HG03565 (cell line): Measurements from ENCODE around the gene ANTKMT.

ENCODE experiments used
- ATAC-seq: cut with Tn5 transposase; IDR thresholded peaks from one replicate; pipeline ENCODE4 v1.9.1; 2021; ENCODE audit warnings: mild to moderate bottlenecking, moderate library complexity; ENCODE audit not compliant: unreplicated experiment

ANTKMT gene

DNA sequence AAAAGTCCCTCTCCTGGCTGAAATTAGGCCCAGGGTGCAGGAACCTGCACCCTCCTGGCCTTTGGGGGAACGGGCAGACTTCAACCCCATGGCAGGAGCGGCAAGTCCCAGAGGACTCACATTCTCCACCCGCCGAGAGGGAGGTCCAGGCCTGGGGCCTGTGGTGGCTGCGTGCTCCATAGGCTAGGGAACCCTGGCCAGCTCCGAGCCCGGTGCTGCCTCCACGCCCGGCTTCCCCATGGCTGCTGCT, 5.2 kb downstream of the ANTKMT start:
- ATAC-seq: no peak

DNA sequence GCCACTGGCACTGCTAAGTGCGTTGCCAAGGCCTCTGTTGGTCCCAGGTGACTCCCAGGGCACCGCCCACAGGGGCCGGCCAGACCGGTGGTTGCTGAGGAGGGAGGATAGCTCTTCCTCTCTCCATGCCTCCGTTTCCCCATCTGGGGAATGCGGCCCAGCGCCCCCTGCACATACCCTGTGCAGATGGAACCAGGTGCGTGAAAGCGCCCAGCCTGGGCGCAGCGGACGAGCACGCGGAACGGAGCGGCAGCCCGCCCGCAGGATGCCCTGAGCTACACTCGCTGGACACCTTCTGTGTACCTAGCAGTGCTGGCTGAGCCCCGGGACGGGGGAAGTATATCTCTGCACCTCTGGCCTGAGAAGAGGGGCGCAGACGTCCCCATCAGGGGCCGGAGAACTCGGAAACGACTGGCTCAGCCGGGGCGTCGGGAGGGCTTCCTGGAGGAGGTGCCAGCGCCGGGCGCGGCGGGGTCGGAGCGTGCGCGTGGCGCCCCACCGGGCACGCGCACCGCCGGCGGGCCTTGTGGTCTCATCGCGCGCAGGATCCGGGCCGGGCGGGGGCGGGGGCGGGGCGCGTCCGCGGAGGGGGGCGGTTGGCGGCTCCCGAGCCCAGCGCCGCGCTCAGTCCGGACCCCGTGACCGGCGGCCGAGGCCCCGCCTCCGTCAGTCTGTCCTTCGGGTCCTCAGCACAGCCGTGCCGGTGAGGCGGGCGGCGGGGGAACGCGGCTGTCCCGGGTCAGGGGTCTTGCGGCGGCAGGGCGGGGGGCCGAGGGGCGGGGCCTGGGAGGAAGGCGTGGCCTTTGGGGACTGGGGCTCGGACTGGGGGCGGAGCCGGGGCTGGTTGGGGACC, 5.7 kb downstream of the ANTKMT start, which contains the start of the genes CCDC78 and HAGHL:
CCDC78 (minus strand) TSS at position 6 of the 853 bp plus-strand sequence. CDS start 76 bp downstream, outside the sequence.
HAGHL (plus strand) TSS at position 669 of the 853 bp plus-strand sequence. CDS start 404 bp downstream, outside the sequence.
- no peak for ATAC-seq

DNA sequence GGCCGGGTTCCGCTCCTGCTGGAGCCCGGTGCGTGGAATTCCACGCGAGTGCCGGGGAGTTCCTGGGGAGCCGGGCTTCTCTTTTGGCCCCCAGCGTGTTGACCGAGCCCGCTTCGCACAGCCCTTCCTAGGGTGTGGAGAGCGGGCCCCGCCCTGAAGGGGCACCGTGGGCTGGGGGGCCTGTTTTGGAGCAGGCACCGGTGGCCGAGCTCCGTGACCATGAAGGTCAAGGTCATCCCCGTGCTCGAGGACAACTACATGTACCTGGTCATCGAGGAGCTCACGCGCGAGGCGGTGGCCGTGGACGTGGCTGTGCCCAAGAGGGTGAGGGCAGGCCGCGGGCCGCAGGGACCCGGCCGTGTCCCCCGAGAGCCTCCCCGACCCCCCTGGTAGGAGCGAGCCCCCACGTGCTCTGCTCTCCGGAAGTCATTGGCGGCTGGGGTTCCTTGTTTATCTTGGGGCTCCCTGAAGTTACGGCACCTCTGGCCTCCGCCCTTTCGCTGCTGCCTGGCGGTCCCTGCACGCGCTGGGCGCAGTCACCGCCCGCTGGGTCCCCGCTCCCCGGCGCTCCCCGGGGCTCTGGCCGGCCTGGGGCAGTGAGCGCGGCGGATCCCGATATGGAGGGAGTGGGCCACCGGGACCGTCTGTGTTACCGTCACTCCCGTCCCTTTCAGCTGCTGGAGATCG, 6.5 kb downstream of the ANTKMT start:
- no peak for ATAC-seq

DNA sequence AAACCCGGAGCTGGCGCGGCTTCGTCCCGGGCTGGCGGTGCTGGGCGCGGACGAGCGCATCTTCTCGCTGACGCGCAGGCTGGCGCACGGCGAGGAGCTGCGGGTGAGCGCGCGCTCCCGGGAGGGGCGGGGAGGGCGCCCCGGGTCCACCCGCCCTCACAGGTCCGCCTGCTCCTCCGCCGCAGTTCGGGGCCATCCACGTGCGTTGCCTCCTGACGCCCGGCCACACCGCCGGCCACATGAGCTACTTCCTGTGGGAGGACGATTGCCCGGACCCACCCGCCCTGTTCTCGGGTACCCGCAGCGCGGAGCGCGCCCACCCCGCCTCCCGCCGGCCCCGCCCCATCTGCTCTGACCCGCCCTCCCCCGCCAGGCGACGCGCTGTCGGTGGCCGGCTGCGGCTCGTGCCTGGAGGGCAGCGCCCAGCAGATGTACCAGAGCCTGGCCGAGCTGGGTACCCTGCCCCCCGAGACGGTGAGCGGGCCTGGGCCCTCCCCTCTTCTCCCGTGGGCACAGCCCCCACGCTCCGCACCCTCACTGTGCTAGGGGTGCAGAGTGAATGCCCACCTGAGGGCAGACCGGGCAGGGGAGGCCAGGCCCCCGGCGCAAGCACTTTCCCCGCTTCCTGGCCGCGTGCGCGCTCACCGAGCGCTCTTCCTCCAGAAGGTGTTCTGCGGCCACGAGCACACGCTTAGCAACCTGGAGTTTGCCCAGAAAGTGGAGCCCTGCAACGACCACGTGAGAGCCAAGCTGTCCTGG, 7.4 kb downstream of the ANTKMT start:
- no peak for ATAC-seq

DNA sequence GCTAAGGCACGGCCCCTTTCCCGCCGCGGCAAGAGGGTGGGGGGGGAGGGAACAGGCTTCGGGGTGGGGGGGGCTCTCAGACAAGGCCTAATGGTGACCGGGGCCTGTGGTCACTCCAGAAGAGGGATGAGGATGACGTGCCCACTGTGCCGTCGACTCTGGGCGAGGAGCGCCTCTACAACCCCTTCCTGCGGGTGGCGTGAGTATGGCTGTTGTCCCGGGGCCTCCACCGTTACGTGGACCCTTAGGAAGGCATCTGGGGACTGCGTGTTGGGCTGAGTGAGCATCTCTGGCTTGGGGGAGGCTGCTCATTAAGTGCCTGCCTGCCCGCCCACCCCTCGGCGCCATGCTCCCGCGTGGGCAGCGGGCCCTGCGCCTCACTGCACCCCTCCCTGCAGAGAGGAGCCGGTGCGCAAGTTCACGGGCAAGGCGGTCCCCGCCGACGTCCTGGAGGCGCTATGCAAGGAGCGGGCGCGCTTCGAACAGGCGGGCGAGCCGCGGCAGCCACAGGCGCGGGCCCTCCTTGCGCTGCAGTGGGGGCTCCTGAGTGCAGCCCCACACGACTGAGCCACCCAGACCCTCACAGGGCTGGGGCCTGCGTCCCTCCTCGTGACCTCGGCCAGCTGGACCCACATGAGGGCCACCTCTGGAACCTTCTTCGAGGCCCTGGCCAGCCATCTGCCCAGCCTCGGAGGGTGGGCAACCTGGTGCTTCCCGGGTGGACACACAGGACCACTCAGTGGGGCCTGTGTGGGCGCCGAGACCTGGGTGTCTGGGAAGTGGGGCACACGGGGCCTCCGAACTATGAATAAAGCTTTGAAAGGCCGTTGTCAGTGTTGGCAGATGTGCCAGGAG, 8.2 kb downstream of the ANTKMT start:
- no peak for ATAC-seq

DNA sequence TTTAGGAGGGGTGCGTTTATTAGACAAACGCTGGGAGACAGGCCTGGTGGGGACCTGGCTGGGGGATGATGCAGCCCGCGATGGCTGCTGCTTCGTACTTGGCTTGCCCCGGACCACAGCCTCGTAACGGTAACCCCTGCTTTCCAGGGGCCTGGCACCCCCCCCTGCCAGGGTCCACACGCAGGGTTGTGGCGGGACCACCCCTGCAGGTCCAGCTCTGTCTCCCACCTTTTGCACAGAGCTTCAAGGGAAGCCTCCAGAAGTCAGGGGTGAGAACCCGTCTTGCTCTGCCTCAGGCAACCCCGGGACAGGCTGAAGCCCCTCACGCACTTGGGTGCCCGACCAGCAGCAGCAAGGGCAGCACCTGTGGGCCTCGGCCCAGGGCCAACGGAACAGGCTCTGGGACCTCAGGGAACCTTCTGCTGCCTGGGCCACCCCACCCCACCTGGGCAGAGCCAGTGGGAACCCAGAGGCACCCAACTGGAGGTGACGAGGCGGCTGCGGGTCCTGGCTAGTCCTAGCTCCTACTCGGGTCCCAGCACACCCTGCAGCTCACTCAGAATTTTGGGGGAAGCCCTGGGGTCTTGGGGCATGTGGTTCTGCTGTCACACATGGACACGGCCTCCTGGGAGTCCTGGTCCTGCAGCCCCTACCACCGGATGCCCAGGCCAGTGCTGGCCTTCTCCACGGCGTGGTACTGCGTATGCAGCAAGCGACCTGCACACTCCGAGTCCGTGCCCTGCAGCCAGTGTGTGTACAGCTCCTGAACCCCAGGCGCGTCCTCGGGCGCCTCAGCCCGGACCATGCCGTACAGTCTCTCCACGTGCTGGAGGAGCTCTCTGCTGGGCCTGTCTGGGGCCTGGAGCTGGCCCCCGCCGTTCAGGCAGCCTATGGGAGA, 9.1 kb downstream of the ANTKMT start:
- no peak for ATAC-seq

DNA sequence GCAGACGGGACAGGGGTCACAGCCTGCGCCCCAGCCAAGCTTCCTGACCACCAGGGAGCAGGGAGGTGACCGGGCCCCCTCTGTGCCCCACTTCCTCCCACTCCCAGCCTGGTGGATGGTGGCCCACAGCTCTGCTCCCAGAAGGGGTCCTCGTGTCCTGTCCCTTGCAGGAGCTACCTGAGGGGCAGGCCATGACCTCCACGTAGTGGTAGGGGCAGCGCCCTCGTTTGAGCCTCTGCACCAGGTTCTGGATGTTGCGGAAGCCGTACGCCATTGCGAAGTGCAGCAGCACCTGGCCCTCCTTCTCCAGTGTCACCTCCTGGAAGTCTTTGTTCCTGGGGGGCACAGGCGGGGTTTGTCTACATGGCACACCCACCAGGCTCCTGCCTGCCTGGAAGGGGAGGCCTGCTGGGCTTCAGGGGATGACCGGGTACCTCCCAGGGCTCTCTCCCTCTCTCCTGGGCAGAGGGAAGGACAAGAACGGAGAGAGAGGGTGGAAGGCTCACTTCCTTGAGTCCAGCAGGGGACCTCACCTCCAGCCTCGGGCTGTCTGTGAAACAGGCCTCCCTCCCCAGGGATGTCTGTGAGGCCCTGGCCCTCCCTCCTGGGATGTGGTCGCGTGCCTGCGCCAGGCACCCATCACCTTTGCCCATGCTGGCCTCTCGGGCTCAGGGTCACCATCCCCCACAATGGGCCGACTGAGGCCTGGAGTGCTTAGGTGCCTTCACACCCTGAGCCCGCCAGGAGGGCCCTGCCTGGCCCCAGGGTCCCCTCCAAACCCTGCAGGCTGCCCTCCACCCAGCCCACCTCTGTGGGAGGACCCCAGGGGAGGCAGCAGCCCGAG, 9.9 kb downstream of the ANTKMT start:
- ATAC-seq: no peak

DNA sequence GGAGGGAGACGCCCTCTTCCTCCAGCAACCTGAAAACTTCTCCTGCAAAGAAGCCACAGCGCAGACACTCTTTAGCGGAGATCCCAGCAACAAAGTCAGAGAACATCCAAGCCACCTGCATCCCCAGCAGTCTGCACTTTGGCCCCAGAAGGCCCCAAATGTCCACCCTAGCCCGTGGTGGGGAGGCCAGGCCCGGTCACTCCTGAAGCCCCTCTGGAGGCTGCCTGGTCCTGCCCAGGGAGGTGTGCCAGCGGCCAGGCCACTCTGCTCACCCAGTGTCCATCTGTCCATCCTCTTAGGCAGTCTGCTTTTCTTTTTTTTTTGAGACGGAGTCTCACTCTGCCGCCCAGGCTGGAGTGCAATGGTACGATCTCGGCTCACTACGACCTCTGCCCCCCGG, 11.4 kb downstream of the ANTKMT start:
- no peak for ATAC-seq

DNA sequence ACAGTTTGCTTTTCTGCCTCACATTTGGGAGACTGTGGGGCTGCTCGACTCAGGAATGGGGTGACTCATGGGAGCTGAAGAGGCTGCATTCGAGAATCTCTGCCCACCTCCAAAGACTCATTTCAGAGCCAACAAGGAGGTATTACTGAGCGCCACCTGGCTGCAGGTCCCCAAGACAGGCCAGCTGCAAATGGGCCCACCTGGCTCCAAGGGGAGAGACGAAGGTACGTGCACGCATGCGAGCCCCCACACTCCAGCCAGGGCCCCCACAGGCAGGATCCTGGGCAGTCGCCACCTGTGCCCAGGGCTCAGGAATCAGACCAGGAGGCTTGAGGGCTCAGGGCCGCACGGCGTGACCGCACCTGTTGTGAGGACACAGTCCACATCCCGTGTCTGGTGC, 12.0 kb downstream of the ANTKMT start:
- no peak for ATAC-seq

DNA sequence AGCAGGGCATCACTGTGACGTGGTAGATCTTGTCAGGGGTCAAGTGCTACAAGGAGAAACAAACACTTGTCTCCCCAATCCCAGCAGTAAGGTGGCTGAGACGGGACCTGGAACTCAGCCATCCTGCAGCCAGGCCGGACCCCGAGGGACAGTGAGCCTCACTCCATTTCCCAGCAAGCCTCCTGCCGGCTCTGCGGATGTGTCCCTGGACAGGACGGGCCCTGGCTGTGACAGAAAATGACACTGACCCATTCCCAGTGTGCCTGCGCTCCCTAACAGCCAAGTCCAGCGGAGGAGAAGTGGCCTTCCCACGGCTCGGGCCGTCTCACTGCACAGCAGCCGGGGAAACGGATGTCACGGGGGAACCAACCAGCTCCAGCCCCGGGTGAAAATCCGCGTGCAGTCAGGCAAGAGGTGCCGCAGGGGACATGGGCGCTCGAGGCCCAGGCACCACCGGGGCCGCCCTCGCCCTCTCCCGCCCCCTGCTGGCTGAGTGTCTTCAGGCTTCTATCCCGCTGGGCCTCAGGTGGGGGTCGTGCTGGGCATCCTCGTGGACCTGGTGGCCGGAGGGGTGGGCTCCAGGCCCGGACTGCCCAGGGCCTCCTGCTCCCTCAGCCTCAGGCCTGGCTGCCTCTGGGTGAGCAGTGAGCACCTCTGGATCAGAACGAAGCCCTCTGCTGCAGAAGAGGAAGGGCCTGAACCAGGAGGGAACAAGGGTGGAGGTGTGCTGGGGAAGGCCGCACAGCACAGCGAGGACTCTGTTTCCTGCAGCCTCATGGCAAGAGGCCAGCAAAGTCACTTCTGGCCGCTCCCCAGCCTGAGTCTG, 12.6 kb downstream of the ANTKMT start:
- no peak for ATAC-seq

DNA sequence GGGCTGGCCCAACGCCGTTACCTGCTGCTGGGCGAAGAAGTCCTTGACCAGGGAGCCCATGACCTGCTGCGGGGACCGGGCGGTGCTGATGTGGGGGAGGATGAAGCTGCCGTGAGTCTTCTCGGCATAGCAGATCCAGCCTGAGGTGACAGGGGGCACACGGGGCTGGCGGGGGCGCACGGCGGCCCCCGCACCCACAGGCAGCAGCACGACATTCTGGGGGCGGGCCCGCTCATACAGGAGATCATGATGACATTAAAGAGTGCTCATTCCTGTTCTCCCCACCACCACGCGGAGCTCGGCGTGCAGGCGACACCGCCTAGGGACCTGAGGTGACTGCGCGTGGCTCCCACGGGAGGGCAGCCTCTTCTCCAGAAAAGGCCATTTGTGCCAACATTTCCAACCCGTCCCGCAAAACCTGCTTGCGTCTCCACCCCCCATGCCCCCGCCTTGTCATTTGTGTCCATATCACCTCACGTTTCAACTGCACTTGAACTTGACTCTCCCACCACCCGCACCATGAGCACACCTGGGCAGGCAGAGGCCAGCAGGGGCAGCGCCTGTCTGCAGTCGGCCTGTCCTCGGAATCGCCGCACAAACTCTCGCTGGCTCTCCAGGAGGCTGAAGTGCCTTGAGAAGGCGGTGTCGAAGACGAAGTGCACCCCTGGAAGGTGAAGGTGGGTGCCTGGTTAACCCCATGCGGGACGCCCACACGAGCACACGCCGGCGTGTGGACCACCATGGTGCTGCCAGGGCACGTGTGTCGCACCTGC, 13.4 kb downstream of the ANTKMT start:
- ATAC-seq: no peak

DNA sequence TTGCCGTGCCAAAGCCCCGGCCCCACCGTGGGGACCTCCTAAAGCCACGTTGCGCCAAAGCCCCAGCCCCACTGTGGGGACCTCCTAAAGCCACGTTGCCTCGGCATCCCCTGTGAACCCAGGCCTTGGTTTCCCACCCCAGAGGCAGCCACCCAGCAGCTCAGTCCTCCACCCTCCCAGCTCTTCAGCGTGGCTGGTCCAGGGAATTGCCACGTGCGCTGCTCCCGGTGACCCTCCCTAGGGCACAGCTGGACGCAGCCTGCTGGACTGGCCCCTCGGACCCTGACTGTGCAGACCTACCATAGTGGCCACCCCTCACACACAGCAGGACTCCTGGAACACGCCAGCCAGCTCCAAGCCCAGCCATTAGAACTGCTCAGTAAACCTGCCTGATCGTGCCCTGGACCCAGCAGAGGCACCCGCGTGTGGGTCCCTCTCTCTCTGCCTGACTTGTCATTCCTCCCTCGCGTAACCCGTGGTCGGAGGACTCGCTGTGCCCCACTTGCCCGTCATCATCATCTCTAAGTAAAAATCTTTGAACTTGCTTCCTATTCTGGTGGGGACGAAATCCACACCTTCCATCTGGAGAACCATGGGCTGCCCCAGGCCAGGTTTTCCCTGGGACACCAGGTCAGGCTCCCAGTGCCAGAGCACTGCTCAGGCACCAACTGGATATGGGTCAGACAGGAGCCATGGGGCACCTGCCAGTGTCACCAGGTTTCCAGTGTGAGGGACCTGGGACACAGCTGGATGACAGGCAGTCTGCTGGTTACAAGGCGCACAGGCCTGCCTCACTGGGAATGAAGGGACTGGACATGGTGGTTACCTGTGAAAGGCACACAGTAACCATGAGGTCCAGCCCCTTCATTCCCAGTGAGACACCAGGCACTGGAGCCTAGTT, 14.3 kb downstream of the ANTKMT start:
- ATAC-seq: no peak

DNA sequence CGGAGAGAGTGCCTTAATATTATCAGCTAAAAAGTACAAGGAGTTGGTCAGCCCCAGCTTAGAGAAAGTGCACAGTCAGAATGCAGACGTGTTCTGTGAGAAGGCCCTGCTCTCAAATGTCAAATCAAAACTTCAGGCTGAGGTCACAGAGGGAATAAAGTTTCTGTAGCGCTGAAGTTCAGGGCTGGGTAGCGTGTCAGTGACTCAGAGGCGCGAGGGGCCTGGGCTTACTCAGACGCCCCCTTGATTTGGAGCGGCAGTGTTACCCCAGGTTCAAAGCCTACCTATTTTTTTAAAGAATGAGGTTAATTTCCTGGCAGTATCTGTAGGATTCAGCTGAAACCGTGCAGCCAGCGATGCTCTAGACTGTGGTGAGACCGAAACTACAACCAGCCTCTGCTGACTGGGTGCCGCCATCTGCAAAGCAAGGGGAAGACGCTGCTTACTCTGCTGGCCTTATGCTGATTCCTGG, 15.1 kb downstream of the ANTKMT start:
- no peak for ATAC-seq

DNA sequence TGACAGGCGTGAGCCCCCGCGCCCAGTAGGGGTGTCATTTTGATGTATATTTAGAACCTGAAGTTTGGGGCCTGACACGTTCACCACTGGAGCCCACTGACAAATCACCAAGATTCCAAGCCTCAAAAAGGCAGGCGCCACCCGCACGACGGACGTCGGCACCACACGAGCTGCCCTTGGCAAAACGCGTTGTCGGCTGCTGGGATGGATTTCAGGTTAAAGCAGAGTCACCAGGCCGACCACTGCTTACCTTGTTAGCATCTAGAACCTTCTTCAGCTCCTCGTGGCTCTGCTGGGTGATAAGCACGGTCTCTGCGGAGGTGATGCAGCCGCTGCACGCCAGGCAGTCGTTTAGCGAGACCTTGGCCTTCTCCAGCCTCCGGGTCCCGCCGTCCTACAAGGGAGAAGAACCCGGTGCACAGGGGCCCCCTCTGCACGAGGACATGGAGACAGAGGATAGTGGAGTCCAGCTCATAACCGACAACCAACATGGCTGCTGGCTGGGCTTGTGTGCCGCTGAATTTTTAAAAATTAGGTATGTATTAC, 16.1 kb downstream of the ANTKMT start:
- ATAC-seq: no peak

DNA sequence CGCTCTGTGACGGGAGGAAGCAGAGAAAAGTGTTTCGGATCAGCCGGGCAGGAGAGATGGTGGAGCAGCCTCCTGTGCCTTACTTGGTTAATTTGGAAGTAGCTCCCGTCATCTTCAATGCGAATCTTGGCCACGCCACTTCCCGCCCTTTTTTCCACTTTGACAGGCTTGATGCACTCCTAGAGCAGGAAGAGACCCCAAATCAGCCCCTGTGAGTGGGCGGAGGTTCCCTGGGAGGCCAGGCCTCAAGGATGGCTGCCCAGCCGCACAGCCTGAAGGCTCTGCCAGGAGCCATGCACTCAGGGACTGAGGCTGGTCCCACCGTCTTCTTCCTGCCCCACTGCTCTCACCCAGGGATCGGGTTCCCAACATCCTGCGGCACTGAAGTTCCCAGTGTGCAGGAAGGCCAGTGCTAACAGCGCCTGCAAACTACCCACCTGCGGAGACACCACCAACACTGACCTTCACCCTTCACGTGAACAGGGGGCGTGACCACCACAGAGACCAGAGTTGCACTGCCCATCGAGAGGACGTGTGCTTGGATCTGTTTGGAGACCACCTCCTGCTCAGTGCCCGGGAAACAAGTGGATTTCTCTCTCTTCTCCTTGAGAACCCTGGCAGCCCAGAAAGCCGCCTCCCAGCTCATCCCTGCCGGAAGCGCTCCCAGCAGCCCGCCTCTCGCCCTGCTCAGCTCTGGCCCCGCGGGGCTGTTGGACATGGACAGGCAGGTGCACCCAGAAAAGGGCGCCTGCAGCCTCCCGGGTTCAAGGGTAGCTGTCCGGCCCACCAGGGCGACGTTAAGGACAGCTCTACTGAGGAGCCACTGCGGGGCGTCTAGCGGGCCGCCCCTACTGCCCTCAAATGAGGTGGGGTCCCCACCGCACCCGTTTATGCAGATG, 18.9 kb downstream of the ANTKMT start:
- no peak for ATAC-seq
